Activated T-helper 9 cell treated with anti-CD3 and anti-CD28 coated beads, Interleukin-2, amount 50 U/mL, for 16 hours (primary cell): ENCODE data around the gene SCYL2.

Experiments used
- DNase-seq: peaks from one replicate; pipeline ENCODE4 v3.0.0-alpha.2; 2020; ENCODE audit warnings: low read depth

SCYL2 gene

DNA sequence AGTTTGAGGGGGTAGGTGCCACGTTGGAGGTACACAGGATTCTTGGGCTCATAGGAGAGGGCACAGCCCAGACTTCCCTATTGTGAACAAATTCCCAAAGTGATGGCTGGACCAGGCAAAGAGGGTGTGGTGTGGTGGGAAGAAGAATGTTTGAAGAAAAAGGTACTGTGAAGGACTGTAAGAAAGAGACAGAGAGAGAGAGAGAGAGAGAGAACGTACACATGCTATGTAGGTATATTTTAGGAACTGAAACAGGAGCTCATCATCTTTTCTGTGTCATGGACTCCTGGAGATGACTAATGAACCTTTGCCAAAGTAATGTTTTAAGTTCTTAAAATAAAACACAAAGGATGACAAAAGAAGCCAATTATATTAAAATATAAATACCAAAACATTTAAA is 114.4 kb downstream of the SCYL2 start:
- no peak for DNase-seq

DNA sequence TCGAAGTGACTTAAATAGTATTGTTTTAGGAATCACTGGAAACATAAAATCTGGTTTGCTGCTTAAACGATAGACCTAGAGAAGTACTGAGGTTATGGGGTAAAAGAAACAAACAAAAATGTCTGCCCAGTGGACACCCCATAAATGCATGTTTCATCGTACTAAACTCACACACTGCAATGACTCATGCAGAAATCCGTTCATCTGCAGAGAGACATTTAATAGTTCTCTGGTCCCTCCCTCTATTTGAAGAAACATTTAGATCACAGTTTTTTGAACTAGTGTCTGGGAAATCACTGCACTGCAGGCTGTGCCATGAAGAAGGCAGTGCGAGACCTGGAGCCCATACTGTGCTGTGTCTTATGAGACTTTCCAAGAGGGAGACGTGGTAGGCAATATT is 115.4 kb downstream of the SCYL2 start:
- no peak for DNase-seq

DNA sequence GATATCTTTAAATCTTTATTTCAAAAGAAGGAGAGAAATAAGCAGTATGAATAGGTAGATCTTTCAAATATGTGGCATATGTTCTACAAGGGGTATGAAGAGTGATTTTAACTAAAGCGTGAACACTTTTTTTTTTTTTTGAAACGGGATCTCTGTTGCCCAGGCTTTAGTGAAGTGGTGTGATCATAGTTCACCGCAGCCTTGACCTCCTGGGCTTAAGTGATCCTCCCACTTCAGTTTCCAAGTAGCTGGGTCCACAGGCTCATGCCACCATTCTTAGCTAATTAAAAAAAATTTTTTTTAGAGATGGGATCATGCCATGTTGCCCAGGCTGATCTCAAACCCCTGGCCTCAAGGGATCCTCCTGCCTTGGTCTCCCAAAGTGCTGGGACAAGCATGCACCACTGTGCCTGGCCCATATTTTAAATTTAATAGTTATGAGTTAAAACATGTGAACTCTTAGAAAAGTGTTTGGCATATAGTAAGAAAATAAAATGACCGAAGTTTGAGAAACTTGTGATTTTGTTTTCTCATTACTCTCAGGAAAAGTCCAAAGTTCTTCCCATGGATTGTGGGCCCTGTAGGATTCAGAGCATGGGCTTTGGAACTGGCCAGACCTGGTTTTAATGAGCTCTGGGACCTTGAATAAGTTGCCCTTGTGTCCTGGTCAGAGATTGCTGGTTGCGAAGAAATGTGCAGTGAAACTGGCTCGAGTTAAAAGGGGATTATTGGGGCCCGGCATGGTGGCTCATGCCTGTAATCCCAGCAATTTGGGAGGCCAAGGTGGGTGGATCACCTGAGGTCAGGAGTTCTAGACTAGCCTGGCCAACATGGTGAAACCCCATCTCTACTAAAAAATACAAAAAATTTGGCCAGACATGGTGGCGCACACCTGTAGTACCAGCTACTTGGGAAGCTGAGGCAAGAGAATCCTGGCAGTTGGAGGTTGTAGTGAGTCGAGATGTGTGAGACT is 116.9 kb downstream of the SCYL2 start:
- no peak for DNase-seq

DNA sequence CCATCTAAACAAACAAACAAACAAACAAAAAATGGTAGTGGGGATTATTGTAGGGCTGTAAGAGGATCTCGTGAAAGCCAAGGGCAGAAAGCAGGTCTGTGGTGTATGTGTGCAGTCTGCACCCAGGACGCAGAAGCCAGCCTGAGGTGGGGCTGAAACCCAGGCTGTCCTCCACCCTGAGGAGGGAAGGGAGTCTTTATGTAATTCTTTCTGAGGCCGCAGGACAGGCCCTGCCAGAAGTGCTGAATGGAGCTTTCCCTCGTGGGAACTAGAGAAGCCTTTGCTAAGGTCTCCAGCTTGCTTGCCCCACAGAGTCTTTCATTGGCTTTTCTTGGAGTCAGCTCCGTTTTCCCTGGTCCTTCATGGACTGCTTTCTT is 117.6 kb downstream of the SCYL2 start:
- DNase-seq = no peak

DNA sequence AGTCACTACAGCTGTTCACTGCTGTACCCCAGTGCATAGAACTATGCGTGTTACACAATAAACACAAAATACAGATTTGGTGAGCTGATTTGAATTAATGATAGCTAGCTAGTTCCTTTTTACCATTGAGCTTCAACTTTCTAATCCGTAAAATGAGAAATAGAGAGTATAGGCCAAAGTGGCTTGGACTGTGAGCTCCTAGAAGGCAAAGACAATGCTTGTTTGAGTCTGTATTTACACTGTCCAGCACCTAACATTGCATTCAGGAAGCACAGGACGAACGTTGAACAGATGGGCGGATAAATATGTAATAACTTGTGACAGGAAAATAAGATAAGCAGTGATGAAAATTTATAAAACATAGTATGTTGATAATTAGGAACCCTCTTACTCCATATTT is 121.4 kb downstream of the SCYL2 start:
- DNase-seq = no peak
